GM12874 (cell line): ENCODE results near the gene MAGOH.

ENCODE experiments used
- CTCF ChIP-seq: IDR thresholded peaks from 2 replicates; pipeline ENCODE4 v1.5.1; 2011; ENCODE audit warnings: low read depth, mild to moderate bottlenecking, control low read depth, low read length, moderate library complexity; ENCODE audit not compliant: insufficient read depth

MAGOH gene

GRCh38 chr1:53267761-53268160 is 29.4 kb upstream of the MAGOH start:
- TF ChIP-seq CTCF = no peak

GRCh38 chr1:53266038-53266437 is 27.7 kb upstream of the MAGOH start:
- TF ChIP-seq CTCF = peak; percentile 23; the same call in 1 of the 2 replicates

GRCh38 chr1:53265581-53265980 is 27.3 kb upstream of the MAGOH start:
- TF ChIP-seq CTCF = no peak

GRCh38 chr1:53264048-53264447 is 25.7 kb upstream of the MAGOH start:
- no peak for TF ChIP-seq CTCF

GRCh38 chr1:53262000-53262399 is 23.7 kb upstream of the MAGOH start:
- no peak for TF ChIP-seq CTCF

- TF ChIP-seq CTCF = no peak
These were observed 22.4 kb upstream of the MAGOH start for GRCh38 chr1:53260631-53261247.

- TF ChIP-seq CTCF = no peak
These were observed 21.6 kb upstream of the MAGOH start for GRCh38 chr1:53259932-53260331.

- TF ChIP-seq CTCF = no peak
These were observed 19.9 kb upstream of the MAGOH start for GRCh38 chr1:53258216-53258615.
